Small intestine (tissue), 7 donors: ENCODE measurements around the gene CFD. TPM values are rescaled to one million over a fixed set of nuclear protein-coding genes. Genes with fewer than 3 reads are reported as not detected.
"Not testable (repeated sequence)": the region's sequence is repeated elsewhere in the genome, so short reads cannot be mapped to it uniquely, and the experiment has no call there.

Experiments used
- DNase-seq, 2 donors: peaks; one replicate each; pipeline versions ENCODE4 v3.0.0 to v3.0.0-alpha.2; 2013
- FAIRE-seq: peaks from 2 replicates; lab custom pipeline; 2012; peaks lifted over from hg19 to GRCh38; lab: Jason Lieb, UNC
- H3K27ac ChIP-seq, 3 donors: one replicate each; pipeline ENCODE4 v1.5.1; 2013; ENCODE audit warnings: low read length in 2 of 3, mild to moderate bottlenecking in 2 of 3, control low read depth in 1 of 3, inconsistent platforms in 1 of 3, low read depth in 1 of 3, moderate library complexity in 1 of 3
- H3K27me3 ChIP-seq, 3 donors: one replicate each; pipeline ENCODE4 v1.6.1; 2013; ENCODE audit warnings: low read length in 3 of 3, inconsistent platforms in 1 of 3; ENCODE audit not compliant: control insufficient read depth in 3 of 3, insufficient read depth in 3 of 3
- H3K36me3 ChIP-seq, 3 donors: one replicate each; pipeline ENCODE4 v1.6.1; 2013; ENCODE audit warnings: low read length in 3 of 3, inconsistent platforms in 1 of 3, low read depth in 1 of 3, mild to moderate bottlenecking in 1 of 3, moderate library complexity in 1 of 3; ENCODE audit not compliant: control insufficient read depth in 3 of 3, insufficient read depth in 2 of 3
- H3K4me1 ChIP-seq, 3 donors: one replicate each; pipeline ENCODE4 v1.6.1; 2013; ENCODE audit warnings: low read length in 2 of 3, inconsistent platforms in 1 of 3, low read depth in 1 of 3, mild to moderate bottlenecking in 1 of 3, moderate library complexity in 1 of 3; ENCODE audit not compliant: control insufficient read depth in 3 of 3, insufficient read depth in 2 of 3
- H3K4me3 ChIP-seq, 3 donors: one replicate each; pipeline ENCODE4 v1.5.1; 2013; ENCODE audit warnings: low read length in 3 of 3, control low read depth in 1 of 3, inconsistent platforms in 1 of 3, low read depth in 1 of 3, mild to moderate bottlenecking in 1 of 3, moderate library complexity in 1 of 3
- H3K9me3 ChIP-seq, 2 donors: one replicate each; pipeline ENCODE4 v1.6.1; 2013; ENCODE audit warnings: low read depth in 1 of 2, low read length in 1 of 2; ENCODE audit not compliant: control insufficient read depth in 2 of 2, insufficient read depth in 1 of 2
- WGBS, 3 donors: extraction: QIAGEN DNeasy Blood & Tissue Kit; methylation state at CpG; one replicate each; pipeline ENCODE4 v1.1.7; 2013; 5-methylcytosine and 5-hydroxymethylcytosine counted together
- polyA plus RNA-seq, 4 donors: library from polyadenylated mRNA; stranded (reverse) in 3 of 4; unstranded in 1 of 4; fragments of 200-250 nt in 3 of 4; fragments of 120-200 nt in 1 of 4; gene quantifications; one replicate each; pipeline versions ENCODE4 v1.2.1 to v1.2.3, GENCODE V29; 2013
- donor health status: healthy with polysubstance abuse.
- donor health status: control.
- donor health status: control.
- donor health status: Bipolar disorder and iron deficiency.
- donor health status: healthy.

Gene CFD
- polyA plus RNA-seq, 4 donors, result 3.8 to 601 (median 20.8) TPM

GRCh38 chr19:889662-890295, 30.3 kb downstream of the CFD start:
- H3K36me3 ChIP-seq, result peaks cover 2 to 64% (median 9%) of the 10 kb centered on the region in 3 donors
- H3K4me3 ChIP-seq, result no peak overlapping the region
- H3K27ac ChIP-seq, result no peak overlapping the region
- no peaks in the 10 kb centered on the region for H3K27me3 ChIP-seq
- no peak for FAIRE-seq
- DNase-seq, result no peak
- 94 to 96% (median 94%) methylated on average over 23 to 26 of the region's 26 CpGs for WGBS, 3 donors
- no peaks in the 10 kb centered on the region for H3K9me3 ChIP-seq
- H3K4me1 ChIP-seq, result peaks cover 0 to 14% (median 5%) of the 10 kb centered on the region in 3 donors

- H3K27me3 ChIP-seq, result no peaks in the 10 kb centered on the region
- no peaks in the 10 kb centered on the region for H3K9me3 ChIP-seq
- H3K4me3 ChIP-seq, result no peak overlapping the region
- peaks cover 0 to 14% (median 5%) of the 10 kb centered on the region in 3 donors for H3K4me1 ChIP-seq
- no peak for FAIRE-seq
- H3K36me3 ChIP-seq, result peaks cover 0 to 54% (median 6%) of the 10 kb centered on the region in 3 donors
- DNase-seq, result no peak
- 84 to 91% (median 89%) methylated on average over 17 to 18 of the region's 18 CpGs for WGBS, 3 donors
- H3K27ac ChIP-seq, result no peak overlapping the region
Measured at GRCh38 chr19:890831-891230, 31.4 kb downstream of the CFD start.

- peak overlapping the region in 2 of 3 donors; percentile 87 to 95 for H3K4me3 ChIP-seq
- peak overlapping the region; percentile 79 to 90 (median 80) for H3K27ac ChIP-seq
- H3K9me3 ChIP-seq, FAIRE-seq, H3K27me3 ChIP-seq: not testable (repeated sequence)
- peak; percentile 56 to 78 for DNase-seq
- WGBS, 3 donors, result 17 to 43% (median 26%) methylated on average over 34 to 50 of the region's 50 CpGs
- peaks cover 0 to 14% (median 5%) of the 10 kb centered on the region in 3 donors for H3K4me1 ChIP-seq
- peaks cover 0 to 54% (median 6%) of the 10 kb centered on the region in 3 donors for H3K36me3 ChIP-seq
Measured at GRCh38 chr19:891421-892200, 32.1 kb downstream of the CFD start.

GRCh38 chr19:892243-892893, 32.9 kb downstream of the CFD start:
- FAIRE-seq, result no peak
- peak overlapping the region; percentile 79 to 90 (median 80) for H3K27ac ChIP-seq
- H3K9me3 ChIP-seq, result no peaks in the 10 kb centered on the region
- peaks cover 0 to 54% (median 6%) of the 10 kb centered on the region in 3 donors for H3K36me3 ChIP-seq
- H3K27me3 ChIP-seq, result no peaks in the 10 kb centered on the region
- DNase-seq, result peak; percentile 32 to 45
- WGBS, 3 donors, result 1 to 3% (median 2%) methylated on average over 17 to 27 of the region's 27 CpGs
- H3K4me1 ChIP-seq, result peaks cover 0 to 14% (median 5%) of the 10 kb centered on the region in 3 donors
- peak overlapping the region; percentile 87 to 95 (median 94) for H3K4me3 ChIP-seq

- Histone ChIP-seq H3K27ac (peak within 1 kb of the TSS; percentile 80 to 95 (median 90)), H3K9me3 (no peaks in the 10 kb centered on the region), H3K27me3 (no peaks in the 10 kb centered on the region), H3K4me1 (peaks cover 0 to 14% (median 5%) of the 10 kb centered on the region in 3 donors), H3K4me3 (peak within 1 kb of the TSS; percentile 87 to 95 (median 94)), H3K36me3 (peaks cover 0 to 52% (median 6%) of the 10 kb centered on the region in 3 donors)
- WGBS, 3 donors, result 0 to 1% (median 0%) methylated on average over 49 to 69 of the region's 69 CpGs
- FAIRE-seq, result no peak
- peak; percentile 92 to 97 for DNase-seq
Measured at GRCh38 chr19:892894-893689, 33.6 kb downstream of the CFD start, which contains the start of the genes MED16 and RNU6-9. MED16 (minus strand) TSS chr19:893187; CDS start chr19:891131, 2,056 bp downstream. RNU6-9 (plus strand) TSS chr19:893484.

- H3K9me3 ChIP-seq, result no peaks in the 10 kb centered on the region
- DNase-seq (no peak), FAIRE-seq (no peak)
- H3K27ac ChIP-seq, result no peak overlapping the region
- H3K36me3 ChIP-seq, result peaks cover 3 to 48% (median 5%) of the 10 kb centered on the region in 3 donors
- peaks cover 0 to 10% (median 5%) of the 10 kb centered on the region in 3 donors for H3K4me1 ChIP-seq
- no peaks in the 10 kb centered on the region for H3K27me3 ChIP-seq
- WGBS, 3 donors, result 90 to 94% (median 93%) methylated on average over 10 of the region's 10 CpGs
- no peak overlapping the region for H3K4me3 ChIP-seq
Measured at GRCh38 chr19:896434-896833, 37.0 kb downstream of the CFD start.

GRCh38 chr19:896999-897398, 37.5 kb downstream of the CFD start:
- Histone ChIP-seq H3K4me1 (peaks cover 0 to 6% (median 2%) of the 10 kb centered on the region in 3 donors), H3K9me3 (no peaks in the 10 kb centered on the region), H3K36me3 (peaks cover 5 to 54% (median 7%) of the 10 kb centered on the region in 3 donors), H3K27me3 (no peaks in the 10 kb centered on the region), H3K4me3 (no peak overlapping the region), H3K27ac (no peak overlapping the region)
- 91 to 94% (median 91%) methylated on average over 11 of the region's 11 CpGs for WGBS, 3 donors
- no peak for FAIRE-seq
- no peak for DNase-seq
